Progenitor cell of endocrine pancreas (in vitro differentiated cells): ENCODE results near the gene C1orf74. TPM values are rescaled to one million over a fixed set of nuclear protein-coding genes. Genes with fewer than 3 reads are reported as not detected.

Experiments used
- DNase-seq: peaks from one replicate; pipeline ENCODE4 v3.0.0; 2021; ENCODE audit warnings: low spot score; ENCODE audit not compliant: unreplicated experiment
- H3K27ac Mint-ChIP-seq: 2 replicates; pipeline ENCODE4 v1.8.0; 2021; ENCODE audit warnings: mild to moderate bottlenecking, moderate library complexity, mixed read lengths
- H3K27me3 Mint-ChIP-seq: 2 replicates; pipeline ENCODE4 v1.8.0; 2021; ENCODE audit warnings: mixed read lengths
- H3K36me3 Mint-ChIP-seq: 2 replicates; pipeline ENCODE4 v1.8.0; 2022; ENCODE audit warnings: mixed read lengths; ENCODE audit not compliant: insufficient read depth
- H3K4me1 Mint-ChIP-seq: 2 replicates; pipeline ENCODE4 v1.8.0; 2021; ENCODE audit warnings: low read depth, mixed read lengths
- H3K4me3 Mint-ChIP-seq: 2 replicates; pipeline ENCODE4 v1.8.0; 2021; ENCODE audit warnings: low read depth, mild to moderate bottlenecking, moderate library complexity, mixed read lengths
- H3K9me3 Mint-ChIP-seq: 2 replicates; pipeline ENCODE4 v1.8.0; 2021; ENCODE audit warnings: low read depth, mixed read lengths
- CTCF ChIP-seq: fragments of 200-600 bp; sonication (generic); IDR thresholded peaks from one replicate; pipeline ENCODE4 v1.5.0; 2021; ENCODE audit warnings: antibody characterized with exemption, mild to moderate bottlenecking; ENCODE audit not compliant: unreplicated experiment
- total RNA-seq: library from RNA; stranded (reverse); gene quantifications from 2 replicates; pipeline ENCODE4 v1.2.1, GENCODE V29; 2021

The C1orf74 gene
- total RNA-seq, 1 donor from 2014 or later: 2.5 TPM

GRCh38 chr1:209770636-209771415 lies 13.5 kb downstream of the C1orf74 start:
- H3K27me3 Mint-ChIP-seq: peaks cover 11% of the 10 kb centered on the region
- no peak overlapping the region for H3K27ac Mint-ChIP-seq
- H3K9me3 Mint-ChIP-seq: no peaks in the 10 kb centered on the region
- H3K4me3 Mint-ChIP-seq: no peak overlapping the region
- TF ChIP-seq CTCF: no peak
- DNase-seq: no peak
- no peaks in the 10 kb centered on the region for H3K4me1 Mint-ChIP-seq
- H3K36me3 Mint-ChIP-seq: no peaks in the 10 kb centered on the region

- H3K9me3 Mint-ChIP-seq: no peaks in the 10 kb centered on the region
- no peak for DNase-seq
- TF ChIP-seq CTCF: no peak
- no peaks in the 10 kb centered on the region for H3K36me3 Mint-ChIP-seq
- no peaks in the 10 kb centered on the region for H3K4me1 Mint-ChIP-seq
- no peak overlapping the region for H3K27ac Mint-ChIP-seq
- H3K27me3 Mint-ChIP-seq: peaks cover 7% of the 10 kb centered on the region
- H3K4me3 Mint-ChIP-seq: no peak overlapping the region
These were observed 14.4 kb downstream of the C1orf74 start for GRCh38 chr1:209769971-209770370.

GRCh38 chr1:209769171-209769904 lies 15.0 kb downstream of the C1orf74 start:
- Mint-ChIP-seq H3K4me3 (no peak overlapping the region), H3K27ac (no peak overlapping the region), H3K4me1 (no peaks in the 10 kb centered on the region), H3K9me3 (no peaks in the 10 kb centered on the region), H3K27me3 (peaks cover 2% of the 10 kb centered on the region), H3K36me3 (no peaks in the 10 kb centered on the region)
- DNase-seq: no peak
- TF ChIP-seq CTCF: no peak

GRCh38 chr1:209768354-209768774 lies 16.0 kb downstream of the C1orf74 start:
- no peak for TF ChIP-seq CTCF
- H3K27ac Mint-ChIP-seq: no peak overlapping the region
- no peaks in the 10 kb centered on the region for H3K36me3 Mint-ChIP-seq
- no peak overlapping the region for H3K4me3 Mint-ChIP-seq
- DNase-seq: no peak
- H3K9me3 Mint-ChIP-seq: no peaks in the 10 kb centered on the region
- peaks cover 3% of the 10 kb centered on the region for H3K27me3 Mint-ChIP-seq
- no peaks in the 10 kb centered on the region for H3K4me1 Mint-ChIP-seq

GRCh38 chr1:209767706-209768105 lies 16.7 kb downstream of the C1orf74 start:
- no peak for TF ChIP-seq CTCF
- Mint-ChIP-seq H3K27me3 (peaks cover 6% of the 10 kb centered on the region), H3K4me1 (no peaks in the 10 kb centered on the region), H3K36me3 (no peaks in the 10 kb centered on the region), H3K27ac (no peak overlapping the region), H3K9me3 (no peaks in the 10 kb centered on the region), H3K4me3 (no peak overlapping the region)
- no peak for DNase-seq
